Ishikawa (cell line): ENCODE measurements around the gene BPIFB3.

Experiments used
- CEBPB ChIP-seq: IDR thresholded peaks from 2 replicates; pipeline ENCODE4 v1.6.1; 2012
- CREB1 ChIP-seq: IDR thresholded peaks from 2 replicates; pipeline ENCODE4 v1.6.1; 2012; ENCODE audit warnings: low read depth
- EGR1 ChIP-seq: IDR thresholded peaks from 2 replicates; pipeline ENCODE4 v1.6.1; 2012
- EP300 ChIP-seq: IDR thresholded peaks from 2 replicates; pipeline ENCODE4 v1.6.1; 2012; ENCODE audit warnings: borderline replicate concordance
- FOXM1 ChIP-seq: IDR thresholded peaks from 2 replicates; pipeline ENCODE4 v1.6.1; 2012; ENCODE audit warnings: low read depth, borderline replicate concordance
- NFIC ChIP-seq: IDR thresholded peaks from 2 replicates; pipeline ENCODE4 v1.6.1; 2012
- RAD21 ChIP-seq: IDR thresholded peaks from 2 replicates; pipeline ENCODE4 v1.6.1; 2012; ENCODE audit warnings: low read depth
- TAF1 ChIP-seq: IDR thresholded peaks from 2 replicates; pipeline ENCODE4 v1.6.1; 2012; ENCODE audit warnings: low read depth, mild to moderate bottlenecking
- TEAD4 ChIP-seq: IDR thresholded peaks from 2 replicates; pipeline ENCODE4 v1.6.1; 2012
- USF1 ChIP-seq: IDR thresholded peaks from 2 replicates; pipeline ENCODE4 v1.6.1; 2012
- YY1 ChIP-seq: IDR thresholded peaks from 2 replicates; pipeline ENCODE4 v1.6.1; 2012; ENCODE audit warnings: low read depth
- ZBTB7A ChIP-seq: IDR thresholded peaks from 2 replicates; pipeline ENCODE4 v1.6.1; 2012; ENCODE audit warnings: low read depth
- TF ChIP-seq, protein P1 (sequence below): IDR thresholded peaks from 2 replicates; pipeline ENCODE4 v1.6.1; 2012; ENCODE audit warnings: low read depth, mild to moderate bottlenecking

DNA sequence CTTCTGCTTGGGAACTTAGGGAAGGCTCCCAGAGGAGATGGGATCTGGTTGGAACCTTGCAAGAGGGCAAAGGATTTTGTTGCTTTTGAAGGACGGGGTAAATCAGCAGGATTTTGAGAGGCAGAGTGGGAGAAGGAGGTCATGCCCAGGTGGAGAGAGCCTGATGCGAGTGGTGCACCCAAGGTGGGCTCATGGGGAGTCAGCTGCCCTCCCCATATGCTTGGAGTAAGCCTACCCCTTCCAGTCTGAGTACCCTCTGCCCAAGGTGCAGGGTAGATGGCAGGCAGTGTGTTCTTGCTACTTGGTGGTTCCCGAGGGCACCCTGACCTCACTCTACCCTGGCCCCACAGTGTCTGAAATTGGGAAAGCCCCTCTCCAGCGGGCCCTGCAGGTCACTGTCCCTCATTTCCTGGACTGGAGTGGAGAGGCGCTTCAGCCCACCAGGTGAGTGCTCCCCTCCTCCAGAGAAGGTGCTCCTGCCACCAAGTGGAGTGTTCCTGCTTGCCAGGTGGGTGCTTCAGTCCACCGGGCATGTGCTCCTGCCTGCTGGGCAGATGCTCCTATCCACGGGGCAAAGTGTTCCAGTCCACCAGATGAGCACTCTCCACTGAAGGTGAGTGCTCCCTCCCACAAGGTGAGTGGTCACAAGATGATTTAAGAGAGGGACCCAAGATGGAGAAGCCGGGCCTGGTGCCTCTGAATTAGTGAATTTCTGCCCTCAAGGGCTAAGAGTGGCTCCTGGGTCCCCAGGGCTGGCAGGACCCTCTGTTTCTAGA is 42.8 kb upstream of the BPIFB3 start:
- TF ChIP-seq, protein P1, sequence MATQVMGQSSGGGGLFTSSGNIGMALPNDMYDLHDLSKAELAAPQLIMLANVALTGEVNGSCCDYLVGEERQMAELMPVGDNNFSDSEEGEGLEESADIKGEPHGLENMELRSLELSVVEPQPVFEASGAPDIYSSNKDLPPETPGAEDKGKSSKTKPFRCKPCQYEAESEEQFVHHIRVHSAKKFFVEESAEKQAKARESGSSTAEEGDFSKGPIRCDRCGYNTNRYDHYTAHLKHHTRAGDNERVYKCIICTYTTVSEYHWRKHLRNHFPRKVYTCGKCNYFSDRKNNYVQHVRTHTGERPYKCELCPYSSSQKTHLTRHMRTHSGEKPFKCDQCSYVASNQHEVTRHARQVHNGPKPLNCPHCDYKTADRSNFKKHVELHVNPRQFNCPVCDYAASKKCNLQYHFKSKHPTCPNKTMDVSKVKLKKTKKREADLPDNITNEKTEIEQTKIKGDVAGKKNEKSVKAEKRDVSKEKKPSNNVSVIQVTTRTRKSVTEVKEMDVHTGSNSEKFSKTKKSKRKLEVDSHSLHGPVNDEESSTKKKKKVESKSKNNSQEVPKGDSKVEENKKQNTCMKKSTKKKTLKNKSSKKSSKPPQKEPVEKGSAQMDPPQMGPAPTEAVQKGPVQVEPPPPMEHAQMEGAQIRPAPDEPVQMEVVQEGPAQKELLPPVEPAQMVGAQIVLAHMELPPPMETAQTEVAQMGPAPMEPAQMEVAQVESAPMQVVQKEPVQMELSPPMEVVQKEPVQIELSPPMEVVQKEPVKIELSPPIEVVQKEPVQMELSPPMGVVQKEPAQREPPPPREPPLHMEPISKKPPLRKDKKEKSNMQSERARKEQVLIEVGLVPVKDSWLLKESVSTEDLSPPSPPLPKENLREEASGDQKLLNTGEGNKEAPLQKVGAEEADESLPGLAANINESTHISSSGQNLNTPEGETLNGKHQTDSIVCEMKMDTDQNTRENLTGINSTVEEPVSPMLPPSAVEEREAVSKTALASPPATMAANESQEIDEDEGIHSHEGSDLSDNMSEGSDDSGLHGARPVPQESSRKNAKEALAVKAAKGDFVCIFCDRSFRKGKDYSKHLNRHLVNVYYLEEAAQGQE, result no peak
- TF ChIP-seq CREB1, result no peak
- no peak for TF ChIP-seq YY1
- TF ChIP-seq EP300, result no peak
- no peak for TF ChIP-seq TEAD4
- no peak for TF ChIP-seq FOXM1
- TF ChIP-seq TAF1, result no peak
- no peak for TF ChIP-seq USF1
- TF ChIP-seq NFIC, result no peak
- no peak for TF ChIP-seq CEBPB
- no peak for TF ChIP-seq ZBTB7A
- no peak for TF ChIP-seq EGR1
- no peak for TF ChIP-seq RAD21
